ENCODE results near the gene CARD14. TPM values are rescaled to one million over a fixed set of nuclear protein-coding genes. Genes with fewer than 3 reads are reported as not detected.

Gene CARD14
- total RNA-seq, 1 experiment from 2014 or later: 16.5 TPM

- H3K79me2 ChIP-seq (ENCODE audit: low read depth): no peaks in the 10 kb centered on the region
- no peaks in the 10 kb centered on the region for H4K20me1 ChIP-seq (ENCODE audit: insufficient read depth)
- H3K9me2 ChIP-seq (ENCODE audit: insufficient read depth): no peaks in the 10 kb centered on the region
- H3K4me1 ChIP-seq (replicated peaks; ENCODE audit: insufficient read depth): no peaks in the 10 kb centered on the region
- CTCF ChIA-PET: no interaction called here
- no peaks in the 10 kb centered on the region for H3K9me3 ChIP-seq (ENCODE audit: insufficient read depth, low read depth)
- no TSS peak for BruUV-seq (replicated peaks)
- no peak overlapping the region for H2AFZ ChIP-seq
- H3K4me3 ChIP-seq: no peak overlapping the region
- H3K4me2 ChIP-seq: no peak overlapping the region
- H3F3A ChIP-seq (ENCODE audit: insufficient read depth, low read depth): no peaks in the 10 kb centered on the region
- intact Hi-C loops (cut with micrococcal nuclease; ENCODE audit: unreplicated experiment): no loop called here
- TF ChIP-seq EZH2 (IDR thresholded peaks at IDR 0.05; ENCODE audit: low read depth) (no peak), CTCF (conservative IDR thresholded peaks at IDR 0.05) (no peak)
- no peaks in the 10 kb centered on the region for H3K36me3 ChIP-seq (ENCODE audit: low read depth)
- POLR2A ChIA-PET (ENCODE audit: unreplicated experiment): no interaction called here
- no peaks in the 10 kb centered on the region for H3K27me3 ChIP-seq (ENCODE audit: insufficient read depth, low read depth)
- no peak overlapping the region for H3K27ac ChIP-seq
- no peak for DNase-seq
Observed at GRCh38 chr17:80227156-80227555, 57.3 kb downstream of the CARD14 start.

GRCh38 chr17:80227666-80228065 lies 57.8 kb downstream of the CARD14 start:
- no TSS peak for BruUV-seq (replicated peaks)
- Histone ChIP-seq H3K27me3 (ENCODE audit: insufficient read depth, low read depth) (no peaks in the 10 kb centered on the region), H3F3A (ENCODE audit: insufficient read depth, low read depth) (no peaks in the 10 kb centered on the region), H3K79me2 (ENCODE audit: low read depth) (no peaks in the 10 kb centered on the region), H3K9me2 (ENCODE audit: insufficient read depth) (no peaks in the 10 kb centered on the region), H3K4me1 (replicated peaks; ENCODE audit: insufficient read depth) (no peaks in the 10 kb centered on the region), H3K27ac (no peak overlapping the region), H3K36me3 (ENCODE audit: low read depth) (no peaks in the 10 kb centered on the region), H4K20me1 (ENCODE audit: insufficient read depth) (no peaks in the 10 kb centered on the region), H2AFZ (no peak overlapping the region), H3K4me3 (no peak overlapping the region), H3K4me2 (no peak overlapping the region), H3K9me3 (ENCODE audit: insufficient read depth, low read depth) (no peaks in the 10 kb centered on the region; the same call in 1 of the 2 replicates)
- intact Hi-C loops (cut with micrococcal nuclease; ENCODE audit: unreplicated experiment): no loop called here
- no peak for DNase-seq
- POLR2A ChIA-PET (ENCODE audit: unreplicated experiment): no interaction called here
- CTCF ChIA-PET: no interaction called here
- TF ChIP-seq CTCF (conservative IDR thresholded peaks at IDR 0.05) (no peak), EZH2 (IDR thresholded peaks at IDR 0.05; ENCODE audit: low read depth) (no peak)

- TF ChIP-seq CTCF (conservative IDR thresholded peaks at IDR 0.05) (no peak), EZH2 (IDR thresholded peaks at IDR 0.05; ENCODE audit: low read depth) (no peak)
- Histone ChIP-seq H3K4me1 (replicated peaks; ENCODE audit: insufficient read depth) (no peaks in the 10 kb centered on the region), H3K9me3 (ENCODE audit: insufficient read depth, low read depth) (no peaks in the 10 kb centered on the region; the same call in 1 of the 2 replicates), H3K27me3 (ENCODE audit: insufficient read depth, low read depth) (no peaks in the 10 kb centered on the region), H3K9me2 (ENCODE audit: insufficient read depth) (no peaks in the 10 kb centered on the region), H4K20me1 (ENCODE audit: insufficient read depth) (no peaks in the 10 kb centered on the region), H2AFZ (no peak overlapping the region), H3K27ac (no peak overlapping the region), H3K79me2 (ENCODE audit: low read depth) (no peaks in the 10 kb centered on the region), H3K36me3 (ENCODE audit: low read depth) (no peaks in the 10 kb centered on the region), H3F3A (ENCODE audit: insufficient read depth, low read depth) (no peaks in the 10 kb centered on the region), H3K4me2 (no peak overlapping the region), H3K4me3 (no peak overlapping the region)
- DNase-seq: no peak
- ChIA-PET POLR2A (ENCODE audit: unreplicated experiment) (interaction anchor here (0.6 kb wide), 1 partner anchor 8 kb away, joined by 4 read pairs; the partner anchor contains the start of gene SLC26A11), CTCF (no interaction called here)
- BruUV-seq (replicated peaks): no TSS peak
- intact Hi-C loops (cut with micrococcal nuclease; ENCODE audit: unreplicated experiment): no loop called here
Observed at GRCh38 chr17:80228477-80228876, 58.6 kb downstream of the CARD14 start.

Measured in PC-9 (cell line).